ENCODE results near the gene ROBO1.

DNA sequence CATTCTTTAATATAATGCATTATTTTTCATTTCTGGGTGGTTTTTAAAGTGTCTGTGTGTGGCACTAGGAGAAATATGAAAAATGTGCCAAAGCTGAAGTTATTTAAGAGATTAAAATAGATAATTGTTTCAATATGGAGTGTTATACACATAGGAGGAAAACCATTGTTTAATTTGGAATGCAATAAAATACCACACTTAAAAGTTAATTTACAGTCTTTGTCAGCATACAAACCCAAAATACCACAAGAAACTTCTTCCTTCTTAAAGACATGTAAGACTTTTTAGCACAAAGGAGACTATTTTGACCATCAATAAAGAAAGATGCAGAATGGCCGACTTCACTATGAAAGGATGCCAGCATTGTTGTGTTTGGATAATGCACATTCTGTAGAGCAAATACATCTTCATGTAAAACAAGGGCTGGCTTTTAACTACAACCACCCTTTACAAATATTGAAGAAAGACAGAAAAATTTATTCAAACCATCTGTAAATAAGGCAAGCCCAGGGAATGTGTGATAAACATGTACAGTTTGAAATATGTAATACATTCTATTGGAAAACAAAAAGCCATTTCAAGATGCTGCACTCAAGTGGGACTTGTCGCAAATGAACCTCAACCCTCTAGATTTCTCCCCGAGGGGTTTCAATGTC, 1146.6 kb downstream of the ROBO1 start:
- no peak for TF ChIP-seq POLR2A (IDR thresholded peaks at IDR 0.05)
- TF ChIP-seq, protein P1, sequence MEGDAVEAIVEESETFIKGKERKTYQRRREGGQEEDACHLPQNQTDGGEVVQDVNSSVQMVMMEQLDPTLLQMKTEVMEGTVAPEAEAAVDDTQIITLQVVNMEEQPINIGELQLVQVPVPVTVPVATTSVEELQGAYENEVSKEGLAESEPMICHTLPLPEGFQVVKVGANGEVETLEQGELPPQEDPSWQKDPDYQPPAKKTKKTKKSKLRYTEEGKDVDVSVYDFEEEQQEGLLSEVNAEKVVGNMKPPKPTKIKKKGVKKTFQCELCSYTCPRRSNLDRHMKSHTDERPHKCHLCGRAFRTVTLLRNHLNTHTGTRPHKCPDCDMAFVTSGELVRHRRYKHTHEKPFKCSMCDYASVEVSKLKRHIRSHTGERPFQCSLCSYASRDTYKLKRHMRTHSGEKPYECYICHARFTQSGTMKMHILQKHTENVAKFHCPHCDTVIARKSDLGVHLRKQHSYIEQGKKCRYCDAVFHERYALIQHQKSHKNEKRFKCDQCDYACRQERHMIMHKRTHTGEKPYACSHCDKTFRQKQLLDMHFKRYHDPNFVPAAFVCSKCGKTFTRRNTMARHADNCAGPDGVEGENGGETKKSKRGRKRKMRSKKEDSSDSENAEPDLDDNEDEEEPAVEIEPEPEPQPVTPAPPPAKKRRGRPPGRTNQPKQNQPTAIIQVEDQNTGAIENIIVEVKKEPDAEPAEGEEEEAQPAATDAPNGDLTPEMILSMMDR (IDR thresholded peaks at IDR 0.05): no peak
